GM12875 (cell line): Measurements from ENCODE around the gene ZBTB32.

Experiments
- H3K4me3 ChIP-seq: one replicate; pipeline ENCODE4 v1.5.1; 2011; ENCODE audit warnings: low read depth, low read length, control low read depth
- CTCF ChIP-seq: IDR thresholded peaks from 2 replicates; pipeline ENCODE4 v1.5.1; 2011; ENCODE audit warnings: low read depth, mild to moderate bottlenecking, control low read depth, inconsistent platforms, low read length, moderate library complexity, borderline replicate concordance; ENCODE audit not compliant: insufficient read depth

Gene ZBTB32

GRCh38 chr19:35760711-35761349, 56.5 kb downstream of the ZBTB32 start:
- no peak for TF ChIP-seq CTCF
- H3K4me3 ChIP-seq, result no peak overlapping the region

- TF ChIP-seq CTCF, result no peak
- no peak overlapping the region for H3K4me3 ChIP-seq
Observed at GRCh38 chr19:35764432-35765315, 60.3 kb downstream of the ZBTB32 start.
